ENCODE data around the gene GSPT1.

- TF ChIP-seq POLR2A (IDR thresholded peaks at IDR 0.05; ENCODE audit: low read length) = no peak
- TF ChIP-seq GATA1 (IDR thresholded peaks at IDR 0.05; ENCODE audit: low read depth, low read length) = no peak
These were observed 87.1 kb downstream of the GSPT1 start for GRCh38 chr16:11828696-11829095.

All from erythroblast (primary cell).